HCEC 1CT (cell line): ENCODE data around the gene INTS2.
"Not testable (repeated sequence)": the region's sequence is repeated elsewhere in the genome, so short reads cannot be mapped to it uniquely, and the experiment has no call there.

Experiments
- DNase-seq: peaks from one replicate; pipeline ENCODE4 v3.0.0-alpha.2; 2017

Gene INTS2

GRCh38 chr17:61927208-61928100, at the start of gene INTS2:
TSS of gene INTS2 (minus strand) at chr17:61927982. CDS start at chr17:61926644, 1,338 bp downstream.
- DNase-seq = peak; percentile 91

GRCh38 chr17:61974115-61974514, 46.3 kb upstream of the INTS2 start:
- no peak for DNase-seq

GRCh38 chr17:61972311-61972710, 44.5 kb upstream of the INTS2 start:
- no peak for DNase-seq

GRCh38 chr17:61970030-61970429, 42.2 kb upstream of the INTS2 start:
- DNase-seq = no peak

- no peak for DNase-seq
Observed at GRCh38 chr17:61968757-61969156, 41.0 kb upstream of the INTS2 start.

GRCh38 chr17:61967729-61968128, 39.9 kb upstream of the INTS2 start:
- DNase-seq = no peak

GRCh38 chr17:61966191-61966590, 38.4 kb upstream of the INTS2 start:
- DNase-seq = no peak

GRCh38 chr17:61955619-61956018, 27.8 kb upstream of the INTS2 start:
- DNase-seq = no peak

- DNase-seq = no peak
Observed at GRCh38 chr17:61947367-61948078, 19.7 kb upstream of the INTS2 start.

- no peak for DNase-seq
Observed at GRCh38 chr17:61946359-61946758, 18.6 kb upstream of the INTS2 start.

GRCh38 chr17:61943117-61943516, 15.3 kb upstream of the INTS2 start:
- no peak for DNase-seq

- no peak for DNase-seq
Observed at GRCh38 chr17:61942085-61942484, 14.3 kb upstream of the INTS2 start.

- DNase-seq = no peak
Observed at GRCh38 chr17:61928101-61928436, 287 bp upstream of the INTS2 start.

GRCh38 chr17:61926826-61927207, 965 bp downstream of the INTS2 start:
- DNase-seq = peak; percentile 22

GRCh38 chr17:61915162-61915561, 12.6 kb downstream of the INTS2 start:
- not testable (repeated sequence) for DNase-seq

- DNase-seq = no peak
Observed at GRCh38 chr17:61908292-61909037, 19.3 kb downstream of the INTS2 start.

GRCh38 chr17:61907361-61907760, 20.4 kb downstream of the INTS2 start:
- DNase-seq = no peak

- DNase-seq = no peak
Observed at GRCh38 chr17:61904094-61904710, 23.6 kb downstream of the INTS2 start.

- DNase-seq = no peak
Observed at GRCh38 chr17:61903251-61903650, 24.5 kb downstream of the INTS2 start.

GRCh38 chr17:61897548-61898180, 30.1 kb downstream of the INTS2 start:
- no peak for DNase-seq

- DNase-seq = no peak
Observed at GRCh38 chr17:61895391-61895790, 32.4 kb downstream of the INTS2 start.

- DNase-seq = not testable (repeated sequence)
Observed at GRCh38 chr17:61894310-61894709, 33.5 kb downstream of the INTS2 start.

GRCh38 chr17:61887733-61888132, 40.0 kb downstream of the INTS2 start:
- not testable (repeated sequence) for DNase-seq
